Keratinocyte (primary cell): ENCODE measurements around the gene ARID3A. TPM values are rescaled to one million over a fixed set of nuclear protein-coding genes. Genes with fewer than 3 reads are reported as not detected.

ENCODE experiments used
- DNase-seq: peaks from one replicate; pipeline ENCODE4 v3.0.0-alpha.2; 2011; ENCODE audit warnings: low read depth, missing footprints, low spot score
- FAIRE-seq: peaks from 2 replicates; lab custom pipeline; 2011; peaks lifted over from hg19 to GRCh38; lab: Jason Lieb, UNC
- H2AFZ ChIP-seq: 2 replicates; pipeline ENCODE4 v1.6.0; 2012; ENCODE audit warnings: low read length, control low read depth, inconsistent platforms; ENCODE audit not compliant: control insufficient read depth
- H3K27ac ChIP-seq: 2 replicates; pipeline ENCODE4 v1.5.1; 2011; ENCODE audit warnings: low read length; ENCODE audit not compliant: control insufficient read depth, insufficient read depth
- H3K27me3 ChIP-seq: 3 replicates; pipeline ENCODE4 v1.6.0; 2011; ENCODE audit warnings: low read length; ENCODE audit not compliant: control insufficient read depth, insufficient read depth; ENCODE audit errors: extremely low read depth
- H3K36me3 ChIP-seq, 2 experiments: 2 replicates in 1 of 2; 3 replicates in 1 of 2; pipeline ENCODE4 v1.5.1; 2011; ENCODE audit warnings: low read length in 2 of 2, mild to moderate bottlenecking in 1 of 2; ENCODE audit not compliant: control insufficient read depth in 2 of 2, insufficient read depth in 2 of 2; ENCODE audit errors: extremely low read depth in 1 of 2
- H3K4me1 ChIP-seq: 3 replicates; pipeline ENCODE4 v1.5.1; 2011; ENCODE audit warnings: low read length; ENCODE audit not compliant: control insufficient read depth, insufficient read depth; ENCODE audit errors: extremely low read depth
- H3K4me2 ChIP-seq: 3 replicates; pipeline ENCODE4 v1.6.0; 2011; ENCODE audit warnings: low read depth, low read length; ENCODE audit not compliant: control insufficient read depth, insufficient read depth; ENCODE audit errors: extremely low read depth
- H3K4me3 ChIP-seq, 3 experiments: fragments of 200-600 bp in 1 of 3; sonication (generic) in 1 of 3; 2 replicates in 2 of 3; 3 replicates in 1 of 3; pipeline ENCODE4 v1.5.1; 2011 to 2016; ENCODE audit warnings: low read length in 3 of 3, mild to moderate bottlenecking in 3 of 3, control low read depth in 2 of 3, inconsistent platforms in 1 of 3, low read depth in 1 of 3, mixed read lengths in 1 of 3, mixed run types in 1 of 3, moderate library complexity in 1 of 3; ENCODE audit not compliant: control insufficient read depth in 2 of 3, insufficient read depth in 2 of 3; ENCODE audit errors: extremely low read depth in 1 of 3
- H3K79me2 ChIP-seq: 2 replicates; pipeline ENCODE4 v1.6.0; 2012; ENCODE audit warnings: low read length; ENCODE audit not compliant: control insufficient read depth, insufficient read depth
- H3K9ac ChIP-seq: 3 replicates; pipeline ENCODE4 v1.6.0; 2011; ENCODE audit warnings: low read length; ENCODE audit not compliant: control insufficient read depth, insufficient read depth; ENCODE audit errors: extremely low read depth
- H3K9me1 ChIP-seq: 3 replicates; pipeline ENCODE4 v1.6.0; 2011; ENCODE audit warnings: low read length; ENCODE audit not compliant: control insufficient read depth, insufficient read depth; ENCODE audit errors: extremely low read depth
- H3K9me3 ChIP-seq: 2 replicates; pipeline ENCODE4 v1.5.1; 2012; ENCODE audit warnings: low read depth, low read length; ENCODE audit not compliant: control insufficient read depth
- H4K20me1 ChIP-seq: 3 replicates; pipeline ENCODE4 v1.6.0; 2011; ENCODE audit warnings: low read length; ENCODE audit not compliant: control insufficient read depth, insufficient read depth; ENCODE audit errors: extremely low read depth
- CTCF ChIP-seq, 3 experiments: IDR thresholded peaks in 1 of 3; conservative IDR thresholded peaks in 1 of 3; optimal IDR thresholded peaks in 1 of 3; 2 replicates in 2 of 3; 3 replicates in 1 of 3; pipeline versions ENCODE3 to v1.5.1; 2011; ENCODE audit warnings: low read length in 3 of 3, mild to moderate bottlenecking in 3 of 3, moderate library complexity in 2 of 3, control low read depth in 1 of 3, inconsistent platforms in 1 of 3; ENCODE audit not compliant: insufficient read depth in 2 of 3; ENCODE audit errors: extremely low read depth in 1 of 3
- EZH2 ChIP-seq: IDR thresholded peaks from one replicate; pipeline ENCODE4 v1.6.1; 2012; ENCODE audit warnings: inconsistent platforms, mild to moderate bottlenecking, low read length, moderate library complexity
- dilution Hi-C: fragments of 300-500 bp; cut with MboI; formaldehyde crosslinking; loops from one replicate; pipeline ENCODE4 v1.7.0; 2020; ENCODE audit warnings: low sequenced_read_pairs; ENCODE audit not compliant: extremely low pct_ligation_motif_present
- polyA plus RNA-seq, 5 experiments: library from polyadenylated mRNA; depleted of rRNA in 3 of 5; stranded (reverse) in 3 of 5; stranded (forward) in 1 of 5; unstranded in 1 of 5; fragments of >200 nt; gene quantifications; 1 replicate in 1 of 5; 2 replicates in 3 of 5; 3 replicates in 1 of 5; pipeline versions ENCODE4 v1.2.1 to v1.2.3, GENCODE V29; 2011 to 2012; ENCODE audit warnings: missing spikeins in 2 of 5, low read depth in 1 of 5, low replicate concordance in 1 of 5

Gene ARID3A
- polyA plus RNA-seq, 1 donor (not counting 4 experiments of a cell fraction or from before 2014, with no cell fraction given), result 2.6 TPM

- Histone ChIP-seq H3K4me1 (peaks cover 15% of the 10 kb centered on the region), H3K9ac (no peak overlapping the region), H3K27ac (no peak overlapping the region), H3K9me1 (peaks cover 2% of the 10 kb centered on the region), H3K4me2 (no peak overlapping the region), H3K9me3 (no peaks in the 10 kb centered on the region), H4K20me1 (peaks cover 4% of the 10 kb centered on the region), H3K4me3 (no peak overlapping the region), H3K79me2 (no peaks in the 10 kb centered on the region), H3K36me3 (no peaks in the 10 kb centered on the region), H3K27me3 (peaks cover 6% of the 10 kb centered on the region), H2AFZ (no peak overlapping the region)
- FAIRE-seq, result no peak
- dilution Hi-C loops, result no loop called here
- TF ChIP-seq EZH2, result no peak
- no peak for TF ChIP-seq CTCF (optimal IDR thresholded peaks at IDR 0.05 in 1 of 3, IDR thresholded peaks at IDR 0.05 in 1 of 3, conservative IDR thresholded peaks at IDR 0.05 in 1 of 3; ENCODE audit: extremely low read depth in 1 of 3, insufficient read depth in 2 of 3, low read length in 3 of 3)
- no peak for DNase-seq
These were observed 18.9 kb downstream of the ARID3A start for GRCh38 chr19:944663-945241.

- Histone ChIP-seq H3K4me3 (no peak overlapping the region), H3K27ac (no peak overlapping the region), H3K9me3 (no peaks in the 10 kb centered on the region), H3K4me1 (peaks cover 13% of the 10 kb centered on the region), H3K9me1 (peaks cover 2% of the 10 kb centered on the region), H3K9ac (no peak overlapping the region), H3K36me3 (no peaks in the 10 kb centered on the region), H3K79me2 (no peaks in the 10 kb centered on the region), H3K27me3 (peaks cover 6% of the 10 kb centered on the region), H3K4me2 (no peak overlapping the region), H2AFZ (no peak overlapping the region), H4K20me1 (no peaks in the 10 kb centered on the region)
- FAIRE-seq (no peak), DNase-seq (no peak)
- dilution Hi-C loops, result no loop called here
- TF ChIP-seq CTCF (optimal IDR thresholded peaks at IDR 0.05 in 1 of 3, IDR thresholded peaks at IDR 0.05 in 1 of 3, conservative IDR thresholded peaks at IDR 0.05 in 1 of 3; ENCODE audit: extremely low read depth in 1 of 3, insufficient read depth in 2 of 3, low read length in 3 of 3), result no peak
- no peak for TF ChIP-seq EZH2
These were observed 19.8 kb downstream of the ARID3A start for GRCh38 chr19:945401-946252.
